Heart left ventricle (tissue), 13 donors: ENCODE data around the gene DIAPH2.

Experiments used
- POLR2A ChIP-seq, 2 donors: fragments of 450-650 bp; IDR thresholded peaks; one replicate each; pipeline ENCODE4 v1.6.1; 2017; ENCODE audit warnings: antibody characterized with exemption in 2 of 2, mild to moderate bottlenecking in 2 of 2, moderate library complexity in 2 of 2
- TF ChIP-seq, protein P1 (sequence below), 12 donors: fragments of 200-600 bp; sonication (generic) in 4 of 12; IDR thresholded peaks; one replicate each; pipeline versions ENCODE4 v1.5.0 to v1.8.0; 2018 to 2022; ENCODE audit warnings: antibody characterized with exemption in 12 of 12, mild to moderate bottlenecking in 5 of 12
- donor health status: ischemic (EF 13 %, LVEDD 7.1; RV severe dilation, severe dysfunction).
- donor health status: DM: no; HTN: yes; CAD: no.
- donor health status: DM: no; HTN: no; CAD: no.
- donor health status: ischemic (EF 25% LVEDD 6.9; RV normal size, moderate dysfunction).
- donor health status: ischemic (EF 25% LVEDD 5.7; RV mildly dilated, moderate dysfunction).
- donor health status: ischemic (EF 35%, LVEDD 5.7; RV mildly dilated, moderate dysfunction).
- donor health status: nonischemic (EF 11% LVEDD 7.7; RV severe dilation, severe dysfunction).
- donor health status: DM: yes; HTN: yes; CAD: no.
- donor health status: PGD.
- donor health status: ischemic (EF 29% LVEDD 5.4; RV normal size, mild dysfunction).
- donor health status: nonischemic (EF 23%, LVEDD 6.1; RV moderate dilation, normal function).

- TF ChIP-seq, protein P1, sequence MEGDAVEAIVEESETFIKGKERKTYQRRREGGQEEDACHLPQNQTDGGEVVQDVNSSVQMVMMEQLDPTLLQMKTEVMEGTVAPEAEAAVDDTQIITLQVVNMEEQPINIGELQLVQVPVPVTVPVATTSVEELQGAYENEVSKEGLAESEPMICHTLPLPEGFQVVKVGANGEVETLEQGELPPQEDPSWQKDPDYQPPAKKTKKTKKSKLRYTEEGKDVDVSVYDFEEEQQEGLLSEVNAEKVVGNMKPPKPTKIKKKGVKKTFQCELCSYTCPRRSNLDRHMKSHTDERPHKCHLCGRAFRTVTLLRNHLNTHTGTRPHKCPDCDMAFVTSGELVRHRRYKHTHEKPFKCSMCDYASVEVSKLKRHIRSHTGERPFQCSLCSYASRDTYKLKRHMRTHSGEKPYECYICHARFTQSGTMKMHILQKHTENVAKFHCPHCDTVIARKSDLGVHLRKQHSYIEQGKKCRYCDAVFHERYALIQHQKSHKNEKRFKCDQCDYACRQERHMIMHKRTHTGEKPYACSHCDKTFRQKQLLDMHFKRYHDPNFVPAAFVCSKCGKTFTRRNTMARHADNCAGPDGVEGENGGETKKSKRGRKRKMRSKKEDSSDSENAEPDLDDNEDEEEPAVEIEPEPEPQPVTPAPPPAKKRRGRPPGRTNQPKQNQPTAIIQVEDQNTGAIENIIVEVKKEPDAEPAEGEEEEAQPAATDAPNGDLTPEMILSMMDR (IDR thresholded peaks at IDR 0.05) = no peak
- no peak for TF ChIP-seq POLR2A (IDR thresholded peaks at IDR 0.05)
Observed at GRCh38 chrX:96756491-96756890, 71.8 kb downstream of the DIAPH2 start.
